NCI-H1694 treated with DMSO at 0.1 percent for 48 hours (cell line): ENCODE results near the gene PEAR1.
"Not testable (repeated sequence)": the region's sequence is repeated elsewhere in the genome, so short reads cannot be mapped to it uniquely, and the experiment has no call there.

Experiments used
- DNase-seq: peaks from one replicate; lab custom pipeline; 2025; lab: John Stamatoyannopoulos, UW

Gene PEAR1

DNA sequence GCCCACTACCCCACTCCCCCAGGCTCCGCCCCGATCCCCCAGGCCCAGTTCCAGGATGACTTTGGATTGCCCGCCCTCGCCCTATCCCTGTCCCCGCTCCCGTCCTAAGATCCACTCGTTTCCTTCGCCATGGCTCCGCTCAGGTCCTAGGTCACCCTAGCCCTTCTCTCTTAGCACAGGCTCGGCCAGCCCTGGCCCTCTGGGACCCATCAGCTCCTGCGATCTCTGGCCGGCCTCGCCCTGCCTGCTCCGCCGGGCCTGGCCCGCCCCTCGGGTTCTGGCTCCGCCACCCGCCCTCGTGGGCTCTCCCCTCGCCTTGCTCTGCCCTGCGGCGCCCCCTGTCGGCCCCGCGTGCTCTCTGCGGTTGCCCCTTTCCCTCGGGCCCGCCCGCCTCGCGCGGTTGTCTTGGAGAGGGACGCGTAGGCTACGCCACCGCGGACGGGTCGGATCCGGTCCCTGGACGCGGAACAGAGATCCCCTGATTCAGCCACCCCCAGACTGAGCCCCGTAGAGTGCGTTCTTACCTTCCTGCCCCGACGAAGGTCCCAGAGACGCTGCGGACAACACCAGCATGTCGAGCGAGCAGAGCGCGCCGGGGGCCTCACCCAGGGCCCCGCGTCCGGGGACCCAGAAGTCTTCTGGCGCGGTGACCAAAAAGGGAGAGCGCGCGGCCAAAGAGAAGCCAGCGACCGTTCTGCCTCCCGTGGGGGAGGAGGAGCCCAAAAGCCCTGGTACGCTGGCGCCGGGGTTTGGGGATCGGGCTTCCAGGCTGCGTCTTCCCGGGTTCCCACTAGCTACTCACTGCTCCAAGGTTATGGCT, 26.9 kb downstream of the PEAR1 start, which contains the start of gene LRRC71:
TSS of gene LRRC71 (plus strand) at position 400 of the 820 bp plus-strand sequence. CDS start at position 572, 172 bp downstream.
- peak; percentile 58 for DNase-seq

DNA sequence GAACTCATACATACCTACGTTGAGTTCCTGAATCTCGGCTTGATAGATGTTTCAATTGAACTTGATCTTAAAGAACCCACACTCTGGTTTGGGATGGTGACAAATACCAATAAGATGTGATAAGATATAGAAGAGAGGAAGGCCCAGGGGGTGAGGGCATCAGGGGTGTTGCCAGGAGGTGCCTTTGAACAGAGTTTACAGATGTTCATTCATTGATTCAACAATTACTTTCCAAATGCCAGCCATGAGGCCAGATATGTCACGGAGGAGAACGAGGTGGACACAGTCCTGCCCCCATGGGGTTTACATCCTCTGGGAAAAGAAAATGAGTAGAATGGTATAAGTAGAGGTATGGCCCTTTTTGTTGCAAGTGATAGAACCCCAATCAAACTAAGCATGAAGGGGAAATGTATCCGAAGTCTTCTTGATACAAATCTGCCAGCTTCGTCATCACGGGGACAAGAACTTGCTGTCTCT, 27.6 kb downstream of the PEAR1 start:
- DNase-seq, result no peak

DNA sequence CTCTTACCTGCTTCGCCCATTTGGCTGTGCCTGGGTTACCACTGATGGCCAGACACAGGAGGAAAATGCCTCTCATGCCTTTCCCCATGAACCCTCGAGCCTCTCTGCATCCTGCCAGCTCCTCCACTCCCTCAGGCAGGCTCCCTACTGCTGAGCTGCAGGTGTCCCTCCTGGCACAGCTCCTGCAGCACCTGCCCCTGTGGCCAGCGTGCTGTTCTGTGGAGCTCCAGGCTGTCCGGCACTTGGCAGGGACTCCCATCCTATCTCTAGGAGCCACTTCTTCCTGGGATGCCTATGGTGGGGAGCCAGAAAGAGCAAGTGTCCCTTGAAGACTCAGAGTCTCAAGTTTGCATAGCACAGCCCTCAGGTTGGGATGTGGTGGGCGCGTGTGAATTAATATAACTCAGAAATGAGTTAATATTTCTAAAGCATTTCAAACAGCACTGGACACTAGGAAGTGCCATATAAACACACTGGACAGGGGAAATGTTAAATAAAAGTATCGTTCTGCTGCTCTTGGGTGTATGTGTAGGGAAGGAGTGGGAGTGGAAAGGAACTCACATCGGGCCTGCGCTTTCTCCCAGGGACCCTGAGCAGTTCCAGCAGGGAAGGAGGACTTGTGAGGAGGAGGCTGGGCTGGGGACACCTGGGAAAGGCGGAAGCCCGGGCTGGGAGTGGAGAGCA, 29.6 kb downstream of the PEAR1 start:
- DNase-seq, result no peak

DNA sequence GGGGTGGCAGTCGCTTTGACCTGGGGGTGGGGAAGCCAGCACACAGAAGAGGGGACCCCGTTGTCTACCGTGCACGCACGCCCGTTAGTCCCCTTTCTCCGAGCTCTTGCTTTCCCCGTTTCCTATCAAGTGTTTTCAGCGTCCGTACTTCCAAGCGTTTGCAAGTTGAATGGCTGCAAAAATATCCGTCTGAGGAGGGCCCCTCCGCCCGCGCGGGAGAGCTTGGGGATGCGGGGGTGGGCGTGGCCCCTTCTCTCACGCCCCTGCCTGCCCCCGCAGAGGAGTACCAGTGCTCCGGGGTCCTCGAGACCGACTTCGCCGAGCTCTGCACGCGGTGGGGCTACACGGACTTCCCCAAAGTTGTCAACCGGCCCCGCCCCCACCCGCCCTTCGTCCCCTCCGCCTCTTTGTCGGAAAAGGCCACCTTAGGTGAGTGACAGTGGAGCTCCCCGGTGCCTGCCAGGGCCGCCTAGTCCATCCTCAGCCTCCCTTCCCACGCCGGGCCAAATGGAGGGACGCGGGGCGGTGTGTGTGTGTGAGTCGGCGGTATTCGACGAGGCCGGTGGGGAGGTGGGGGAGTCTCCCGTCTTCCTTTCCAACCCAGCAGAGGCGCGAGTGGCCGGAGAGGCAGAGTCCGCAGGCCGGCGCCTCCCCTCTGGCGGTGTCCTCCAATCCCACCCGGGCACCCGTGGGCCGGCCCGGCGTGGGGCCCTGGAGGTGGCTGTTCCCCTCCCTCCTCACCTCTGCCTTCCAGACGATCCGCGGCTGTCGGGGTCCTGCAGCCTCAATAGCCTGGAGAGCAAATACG, 30.4 kb downstream of the PEAR1 start:
- no peak for DNase-seq

DNA sequence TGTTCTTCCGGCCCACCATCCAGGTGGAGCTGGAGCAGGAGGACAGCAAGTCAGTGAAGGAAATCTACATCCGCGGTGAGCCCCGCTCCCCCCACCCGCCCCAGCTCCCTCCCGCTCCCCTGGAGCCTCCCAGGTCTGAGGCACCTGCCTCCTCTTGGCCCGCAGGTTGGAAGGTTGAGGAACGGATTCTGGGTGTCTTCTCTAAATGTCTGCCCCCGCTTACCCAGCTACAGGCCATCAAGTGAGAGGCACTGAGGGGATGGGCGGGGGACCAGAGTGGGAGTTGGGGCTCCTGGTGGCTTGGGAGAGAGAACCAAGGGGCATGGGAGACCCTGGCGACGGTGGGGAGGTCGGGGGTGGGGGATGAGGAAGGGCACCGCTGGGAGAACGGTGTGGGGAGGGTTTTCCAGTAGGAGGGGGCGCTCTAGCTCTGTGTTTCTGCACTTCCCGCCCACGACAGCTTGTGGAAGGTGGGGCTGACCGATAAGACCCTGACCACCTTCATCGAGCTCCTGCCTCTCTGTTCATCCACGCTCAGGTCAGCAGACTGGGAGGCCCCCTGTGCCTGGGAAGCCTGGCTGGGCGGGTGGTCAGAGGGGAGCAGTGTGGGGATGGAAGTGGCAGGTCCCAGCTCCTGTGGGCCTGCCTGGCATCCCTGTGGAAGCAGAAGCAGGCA, 31.1 kb downstream of the PEAR1 start:
- DNase-seq, result no peak

DNA sequence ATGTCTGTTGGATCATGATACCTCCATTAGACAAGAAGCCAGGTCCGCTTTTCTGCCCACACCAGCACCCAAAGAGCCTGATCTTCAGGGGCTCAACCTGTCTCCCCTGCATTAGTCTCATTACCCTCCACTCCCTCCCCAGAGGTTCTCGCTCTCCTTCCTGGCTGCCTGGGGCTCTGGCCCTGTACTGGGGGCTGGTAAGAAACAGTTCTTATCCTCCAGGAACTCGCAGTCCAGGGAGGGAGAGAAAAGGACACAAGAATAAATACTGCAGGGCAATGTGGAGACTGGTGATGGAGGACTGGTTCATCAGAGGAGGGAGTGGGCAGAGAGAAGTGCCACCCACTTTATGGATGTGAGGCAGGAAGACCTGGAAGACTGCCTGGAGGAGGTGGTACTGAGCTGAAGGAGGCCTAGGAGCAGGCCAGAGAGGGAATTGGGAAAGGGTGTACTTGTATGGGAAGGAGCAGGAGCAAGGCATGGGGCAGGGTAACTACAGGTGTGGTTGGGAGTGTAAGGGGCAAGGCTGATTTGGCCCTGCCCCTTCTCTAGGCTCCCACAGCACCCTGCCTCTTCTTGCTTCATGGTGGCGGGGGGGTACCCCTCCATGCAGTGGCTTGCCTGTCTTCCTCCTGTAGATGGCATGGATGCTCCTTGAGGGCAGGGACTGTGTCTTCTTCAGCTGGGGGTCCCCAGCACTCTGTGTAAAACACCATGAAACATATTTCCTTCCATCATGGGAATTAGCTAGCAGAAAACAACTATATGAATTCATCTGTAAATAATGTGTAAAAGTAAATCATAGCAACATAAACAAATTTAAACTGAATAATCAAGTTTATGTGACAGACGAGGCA, 31.9 kb downstream of the PEAR1 start:
- DNase-seq, result no peak

DNA sequence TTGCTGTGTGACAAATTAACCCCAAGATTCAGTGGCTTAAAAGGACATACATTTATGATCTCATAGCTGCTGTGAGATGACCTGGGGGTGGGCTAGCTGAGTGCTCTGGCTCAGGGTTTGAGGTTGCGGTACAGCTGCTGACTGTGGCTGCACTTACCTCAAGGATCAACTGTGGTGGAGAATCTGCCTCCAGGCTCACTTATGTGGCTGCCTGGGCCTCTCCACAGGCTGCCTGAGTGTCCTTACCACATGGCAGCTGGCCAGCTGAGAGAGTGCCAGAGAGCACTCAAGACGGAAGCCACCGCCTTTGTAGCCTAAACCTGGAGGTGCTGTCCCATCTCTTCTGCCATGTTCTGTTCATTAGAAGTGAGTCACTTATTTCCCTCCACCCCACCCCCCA, 32.7 kb downstream of the PEAR1 start:
- DNase-seq, result no peak

DNA sequence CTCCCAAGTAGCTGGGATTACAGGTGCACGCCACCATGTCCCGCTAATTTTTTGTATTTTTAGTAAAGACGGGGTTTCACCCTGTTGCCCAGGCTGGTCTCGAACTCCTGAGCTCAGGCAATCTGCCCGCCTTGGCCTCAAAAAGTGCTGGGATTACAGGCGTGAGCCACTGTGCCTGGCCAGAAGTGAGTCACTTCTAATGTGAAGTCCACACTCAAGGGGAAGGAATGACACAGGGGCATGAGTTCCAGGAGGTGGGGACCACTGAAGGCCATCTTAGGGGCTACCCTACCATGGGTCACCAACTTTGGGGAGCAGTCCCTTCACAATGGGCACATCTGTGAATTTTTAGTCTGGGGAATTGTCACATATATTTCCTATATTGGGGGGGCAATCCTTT, 33.2 kb downstream of the PEAR1 start:
- DNase-seq, result not testable (repeated sequence)

DNA sequence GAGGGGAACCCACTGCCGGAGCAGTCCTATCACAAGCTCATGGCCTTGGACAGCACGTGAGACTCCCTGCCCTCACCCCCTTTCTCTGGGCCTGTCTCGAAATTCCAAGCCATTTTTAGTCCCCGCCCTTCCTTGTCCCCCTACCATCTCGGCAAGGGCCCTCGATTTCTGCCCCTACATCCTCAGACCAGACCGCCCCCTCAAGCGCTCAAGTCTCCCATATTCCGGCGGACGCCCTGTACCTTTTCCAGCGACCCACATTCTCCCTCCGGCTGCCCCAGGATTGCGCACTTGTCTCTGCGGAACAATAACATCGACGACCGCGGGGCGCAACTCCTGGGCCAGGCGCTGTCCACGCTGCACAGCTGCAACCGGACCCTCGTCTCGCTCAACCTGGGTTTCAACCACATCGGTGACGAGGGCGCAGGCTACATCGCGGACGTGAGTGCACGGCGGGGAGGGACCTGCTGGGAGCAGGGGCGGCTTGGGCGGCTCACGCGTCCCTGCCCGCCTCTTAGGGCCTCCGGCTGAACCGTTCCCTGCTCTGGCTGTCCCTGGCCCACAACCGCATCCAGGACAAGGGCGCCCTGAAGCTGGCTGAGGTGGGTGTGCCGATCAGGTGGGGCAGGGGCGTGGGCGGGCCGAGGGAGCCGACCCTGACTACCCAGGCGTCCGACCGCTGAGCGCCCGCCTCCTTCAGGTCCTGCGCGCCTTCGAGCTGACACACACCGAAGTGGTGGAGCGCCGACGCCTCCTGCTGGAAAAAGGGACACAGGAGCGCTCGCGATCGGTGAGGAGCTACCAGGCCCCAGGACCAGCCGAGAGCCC, 33.9 kb downstream of the PEAR1 start:
- peak; percentile 59 for DNase-seq

DNA sequence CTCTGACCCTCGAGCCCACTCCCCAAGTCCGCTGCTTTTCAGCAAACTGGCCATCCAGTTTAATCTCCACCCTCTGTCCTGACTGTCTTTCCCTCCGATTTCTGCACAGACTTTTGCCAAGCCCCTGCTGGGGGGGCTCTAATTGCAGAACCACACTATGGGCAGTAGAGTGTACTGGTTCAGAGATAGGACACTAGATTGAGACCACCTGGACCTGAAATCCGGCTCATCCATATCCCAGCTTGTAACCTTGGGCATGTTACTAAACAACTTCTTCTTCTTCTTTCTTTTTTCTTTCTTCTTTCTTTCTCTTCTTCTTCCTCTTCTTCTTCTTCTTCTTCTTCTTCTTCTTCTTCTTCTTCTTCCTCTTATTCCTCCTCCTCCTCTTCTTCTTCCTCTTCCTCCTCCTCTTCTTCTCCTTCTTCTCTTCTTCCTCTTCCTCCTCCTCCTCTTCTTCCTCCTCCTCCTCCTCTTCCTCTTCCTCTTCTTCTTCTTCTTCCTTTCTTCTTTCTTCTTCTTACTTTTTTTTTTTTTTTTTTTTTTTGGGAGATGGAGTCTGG, 34.6 kb downstream of the PEAR1 start:
- DNase-seq, result peak; percentile 59

DNA sequence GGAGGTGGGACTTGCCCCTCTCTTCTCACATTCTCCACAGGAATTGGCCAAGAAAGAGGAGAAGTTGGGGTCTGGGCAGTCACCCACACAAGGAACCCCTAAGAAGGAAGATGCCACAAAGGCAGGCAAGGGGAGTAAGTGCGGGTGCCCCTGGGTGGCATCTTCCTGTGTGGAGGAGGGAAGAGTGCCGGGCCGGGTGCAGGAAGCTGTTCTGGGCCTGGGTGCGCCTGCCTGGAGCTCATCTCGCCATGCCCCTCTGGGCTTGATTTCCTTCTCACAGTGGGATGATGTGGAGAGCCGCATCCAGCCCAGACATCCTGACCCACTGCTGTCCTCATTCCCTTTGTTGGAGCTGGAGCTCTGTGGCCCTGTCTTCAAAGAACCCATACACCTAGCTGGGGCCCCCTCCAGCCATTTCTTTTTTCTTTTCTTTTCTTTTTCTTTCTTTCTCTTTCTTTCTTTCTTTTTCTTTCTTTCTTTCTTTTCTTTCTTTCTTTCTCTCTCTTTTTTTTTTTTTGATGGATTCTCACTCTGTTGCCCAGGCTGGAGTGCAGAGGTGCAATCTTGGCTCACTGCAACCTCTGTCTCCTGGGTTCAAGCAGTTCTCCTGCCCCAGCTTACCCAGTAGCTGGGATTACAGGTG, 36.2 kb downstream of the PEAR1 start:
- DNase-seq, result no peak

DNA sequence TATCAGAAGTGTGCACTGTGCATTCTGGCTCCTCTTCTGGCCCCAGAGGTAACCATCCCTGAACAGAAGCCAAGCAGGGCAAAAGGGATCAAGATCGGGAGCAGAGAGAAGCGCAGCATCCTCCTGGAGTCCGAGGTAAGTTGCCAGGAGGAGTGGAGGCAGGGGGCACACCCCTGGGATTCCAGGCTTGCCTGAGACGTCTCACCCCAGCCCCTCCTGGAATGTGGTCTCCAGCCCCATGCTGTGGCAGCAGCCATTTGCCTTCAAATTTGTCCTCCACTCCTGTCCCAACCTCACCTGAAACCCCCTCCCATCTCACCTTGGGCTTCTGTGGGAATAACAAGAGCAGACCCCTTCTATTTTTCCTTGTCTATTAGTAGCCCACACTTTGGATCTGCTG, 37.0 kb downstream of the PEAR1 start:
- DNase-seq, result no peak

DNA sequence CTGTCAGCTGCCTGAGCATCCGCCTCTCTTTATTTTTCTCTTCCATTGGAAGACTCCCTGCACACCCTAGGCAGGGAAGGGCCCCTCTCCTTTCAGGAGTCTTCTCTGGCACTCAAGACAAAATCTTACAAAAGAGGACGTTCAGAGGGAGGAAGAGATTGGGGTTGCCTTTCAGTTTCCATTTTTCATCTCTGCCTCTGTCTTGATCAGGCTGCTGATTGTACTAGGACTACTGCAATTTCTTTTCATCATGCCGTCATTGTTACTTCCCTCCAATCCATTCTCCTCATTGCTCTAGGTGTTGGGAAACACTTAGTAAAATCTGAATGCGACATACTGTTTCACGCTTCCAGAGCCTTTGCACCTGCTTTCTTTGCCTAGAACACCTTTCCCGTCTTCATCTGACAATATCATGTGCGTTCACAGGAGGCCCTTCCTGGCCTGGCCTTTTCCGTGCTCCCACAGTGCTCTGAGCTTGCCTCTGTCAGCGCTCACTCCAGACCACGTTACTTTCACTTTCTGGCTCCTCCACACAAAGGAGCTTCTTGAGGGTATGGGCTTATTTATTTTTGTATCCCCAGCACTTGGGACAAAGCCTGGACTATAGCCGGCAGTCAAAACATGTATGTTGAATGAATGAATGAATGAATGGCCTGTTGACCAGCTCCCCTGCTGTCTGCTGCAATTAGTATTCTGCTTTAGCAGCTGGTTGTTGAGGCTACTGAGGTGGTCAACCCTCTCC, 37.9 kb downstream of the PEAR1 start:
- DNase-seq, result no peak

DNA sequence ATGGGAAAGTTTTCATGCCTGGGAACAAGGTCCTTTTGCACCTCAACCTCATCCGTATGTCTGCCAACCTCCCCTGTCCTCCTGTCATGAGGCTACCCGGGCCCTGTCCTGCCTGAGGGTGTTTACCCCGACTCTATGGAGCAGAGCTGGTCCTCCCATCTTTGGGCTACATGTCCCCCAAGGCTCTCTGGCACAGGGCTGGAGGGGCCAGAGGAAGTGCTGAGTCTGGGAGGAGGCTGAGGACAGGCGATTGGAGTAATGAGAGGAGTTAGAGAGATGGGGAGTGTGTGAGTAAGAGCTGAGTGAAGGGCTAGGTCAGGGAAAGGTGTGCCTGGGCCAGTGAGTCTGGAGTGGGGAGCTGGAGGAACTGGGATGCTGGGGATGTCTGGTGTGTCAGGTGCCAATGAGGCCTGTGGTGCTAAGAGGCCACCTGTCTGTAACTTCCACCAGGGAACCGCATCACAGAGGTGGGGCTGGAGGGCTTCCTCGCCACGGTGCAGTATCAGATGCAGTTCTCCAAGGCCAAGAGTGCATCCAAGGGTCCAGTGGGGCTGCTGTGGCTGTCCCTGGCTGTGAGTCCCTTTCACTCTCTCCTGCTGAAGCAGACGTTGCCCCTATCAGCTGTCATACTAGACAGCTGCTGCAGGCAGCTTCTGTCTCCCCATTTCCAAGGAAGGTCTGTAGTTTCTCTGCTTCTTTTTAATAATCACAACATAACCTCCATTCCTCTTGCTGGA, 38.6 kb downstream of the PEAR1 start:
- DNase-seq, result no peak

DNA sequence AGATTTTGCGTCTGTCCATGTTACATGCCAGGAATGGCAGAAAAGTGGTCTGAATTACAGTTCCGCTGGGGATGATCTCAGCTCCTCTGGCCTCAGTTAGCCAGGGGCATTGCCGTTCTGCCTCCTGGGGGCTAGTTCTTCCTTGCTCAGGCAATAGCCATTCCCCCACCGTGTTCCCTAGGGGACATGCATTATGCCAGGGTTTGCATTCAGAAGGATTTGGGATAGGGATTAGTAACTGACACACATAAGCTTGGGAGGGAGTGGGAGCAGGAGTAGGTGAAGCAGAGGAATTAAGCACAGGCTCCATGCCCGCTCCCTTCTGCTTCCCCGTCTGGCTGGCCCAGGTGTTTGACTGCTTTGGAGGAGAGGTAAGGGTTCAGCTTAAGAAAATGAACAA, 39.6 kb downstream of the PEAR1 start:
- DNase-seq, result no peak

DNA sequence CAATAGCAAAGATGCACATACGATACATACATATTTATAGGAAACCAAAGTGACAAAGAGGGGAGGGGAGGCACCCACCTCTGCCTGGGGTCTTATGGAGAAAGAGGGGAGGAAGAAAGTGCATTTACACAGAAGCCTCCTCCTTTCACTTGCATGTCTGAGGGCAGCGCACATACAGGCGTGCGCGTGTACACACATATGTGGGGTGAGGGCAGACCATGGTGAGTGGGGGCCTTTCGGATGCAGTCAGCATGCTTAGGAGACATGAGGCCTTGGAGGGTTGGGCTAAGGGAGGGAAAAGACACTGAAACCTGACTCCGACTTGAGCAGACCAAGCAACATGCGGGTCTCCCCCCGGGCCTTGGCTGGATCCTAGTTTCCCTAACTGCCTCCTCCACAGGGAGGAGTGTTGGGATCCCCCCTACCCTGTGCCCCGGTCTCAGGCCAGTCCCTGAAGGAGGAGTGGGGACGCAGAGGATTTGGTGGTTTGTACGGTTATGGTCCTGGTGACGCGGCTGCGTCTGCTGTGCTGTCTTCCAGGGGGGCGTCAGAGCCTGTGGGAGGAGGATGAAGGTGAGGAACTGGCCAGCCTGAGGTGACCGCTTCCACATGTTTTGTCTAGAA, 42.1 kb downstream of the PEAR1 start:
- DNase-seq, result no peak

DNA sequence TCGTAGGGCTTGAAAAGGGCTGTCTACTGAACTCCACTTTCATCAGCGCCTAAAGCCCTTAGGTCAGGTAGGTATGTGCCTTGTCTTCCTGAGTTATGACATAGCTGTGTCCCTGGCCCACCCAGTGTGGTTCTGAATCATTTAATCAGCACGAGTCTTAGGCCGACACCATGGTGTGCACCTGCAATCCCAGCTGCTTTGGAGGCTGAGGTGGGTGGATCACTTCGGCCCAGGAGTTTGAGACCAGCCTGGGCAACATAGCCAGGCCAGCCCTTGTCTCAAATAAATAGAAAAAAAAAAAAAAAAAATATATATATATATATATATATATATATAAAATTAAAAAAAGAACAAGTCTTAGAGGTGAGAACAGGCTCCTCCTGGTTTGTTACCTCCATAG, 42.7 kb downstream of the PEAR1 start:
- DNase-seq, result no peak
